HG02870 (cell line): ENCODE data around the gene CACNA1S.

Experiments used
- ATAC-seq: cut with Tn5 transposase; IDR thresholded peaks from one replicate; pipeline ENCODE4 v1.9.1; 2021; ENCODE audit warnings: mild to moderate bottlenecking, moderate library complexity; ENCODE audit not compliant: unreplicated experiment

Gene CACNA1S

DNA sequence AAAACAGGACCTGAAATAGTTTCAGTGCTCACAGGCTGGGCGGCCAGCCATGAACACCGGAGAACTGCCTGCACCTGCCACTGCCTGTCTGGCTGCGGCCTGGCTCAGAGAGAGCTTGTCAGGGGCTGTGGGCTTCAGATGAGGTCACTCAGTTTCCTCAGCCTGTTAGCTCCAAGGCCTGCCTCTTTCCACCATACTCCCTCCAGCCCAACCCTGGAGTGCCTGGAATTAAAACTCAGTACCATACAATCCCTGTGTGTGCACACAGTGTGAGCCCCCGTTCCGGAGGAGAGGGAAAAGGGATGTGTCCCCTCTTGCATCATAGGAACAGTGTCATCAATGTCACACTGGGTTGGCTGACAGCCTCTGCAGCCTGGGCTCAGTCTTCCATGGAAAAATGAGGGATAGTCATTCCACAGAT is 16.2 kb downstream of the CACNA1S start:
- peak; percentile 47 for ATAC-seq

DNA sequence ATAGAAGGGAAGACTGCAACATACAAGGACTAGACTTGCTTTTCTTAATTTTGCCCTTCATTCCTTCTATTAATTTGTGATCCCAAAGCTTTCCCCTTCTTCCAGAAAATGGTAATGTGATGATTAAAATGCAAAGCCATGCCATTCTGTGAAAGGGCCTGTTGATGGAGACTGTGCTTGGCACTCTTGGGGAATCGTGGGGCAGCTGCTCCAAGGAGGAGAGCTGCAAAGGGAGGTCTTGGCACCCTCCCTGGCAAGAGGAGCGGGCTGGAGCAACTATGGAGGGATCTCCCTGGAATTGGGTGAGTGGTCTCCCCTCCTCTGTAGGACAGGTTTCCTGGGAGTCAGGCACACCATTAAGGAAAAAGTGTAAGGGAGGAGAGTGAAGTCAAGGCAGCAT is 16.6 kb downstream of the CACNA1S start:
- no peak for ATAC-seq

- ATAC-seq, result no peak
Observed at GRCh38 chr1:201094832-201095231, 17.4 kb downstream of the CACNA1S start.

DNA sequence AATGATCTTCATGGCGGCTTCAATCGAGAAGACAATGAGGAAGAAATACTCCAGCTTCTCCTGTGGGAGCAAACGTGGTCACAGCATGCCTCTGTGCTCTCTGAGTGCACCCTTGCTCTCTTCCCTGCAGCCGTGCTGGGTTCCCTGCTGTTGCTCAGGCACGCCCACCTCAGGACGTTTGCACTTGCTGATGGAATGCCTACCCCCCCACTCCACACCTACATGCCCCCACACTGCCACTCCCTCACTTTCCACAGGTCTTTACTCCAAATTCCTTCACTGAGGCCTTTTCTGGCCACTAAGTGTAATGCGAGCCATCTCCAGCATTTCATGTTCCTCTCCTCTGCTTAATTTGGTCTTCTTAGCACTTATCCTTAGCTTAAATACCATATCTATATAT is 18.3 kb downstream of the CACNA1S start:
- ATAC-seq, result no peak

DNA sequence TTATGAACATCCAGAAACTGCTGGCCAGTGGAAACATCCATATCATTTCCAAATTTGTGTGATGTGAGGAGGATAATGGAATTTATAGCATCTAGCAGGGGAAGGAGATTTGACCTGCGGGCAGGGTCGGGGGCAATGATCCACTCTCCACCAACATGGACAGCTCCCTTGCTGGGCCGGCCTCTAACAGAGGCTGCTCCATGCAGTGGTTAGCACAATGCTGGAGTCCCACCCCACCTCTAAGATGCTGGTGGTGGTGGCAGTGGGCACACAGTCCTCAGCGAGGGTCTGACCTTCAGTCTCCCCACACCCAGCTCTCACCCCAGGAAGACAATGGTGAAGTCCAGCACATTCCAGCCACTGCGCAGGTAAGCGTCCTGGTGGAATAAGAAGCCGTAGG is 18.7 kb downstream of the CACNA1S start:
- ATAC-seq, result no peak

GRCh38 chr1:201092738-201093137 is 19.5 kb downstream of the CACNA1S start:
- no peak for ATAC-seq

GRCh38 chr1:201091256-201091655 is 21.0 kb downstream of the CACNA1S start:
- ATAC-seq, result no peak

- no peak for ATAC-seq
Observed at GRCh38 chr1:201090541-201090940, 21.7 kb downstream of the CACNA1S start.

GRCh38 chr1:201089596-201089995 is 22.6 kb downstream of the CACNA1S start:
- no peak for ATAC-seq

- ATAC-seq, result no peak
Observed at GRCh38 chr1:201088901-201089525, 23.2 kb downstream of the CACNA1S start.

GRCh38 chr1:201088395-201088794 is 23.8 kb downstream of the CACNA1S start:
- no peak for ATAC-seq

DNA sequence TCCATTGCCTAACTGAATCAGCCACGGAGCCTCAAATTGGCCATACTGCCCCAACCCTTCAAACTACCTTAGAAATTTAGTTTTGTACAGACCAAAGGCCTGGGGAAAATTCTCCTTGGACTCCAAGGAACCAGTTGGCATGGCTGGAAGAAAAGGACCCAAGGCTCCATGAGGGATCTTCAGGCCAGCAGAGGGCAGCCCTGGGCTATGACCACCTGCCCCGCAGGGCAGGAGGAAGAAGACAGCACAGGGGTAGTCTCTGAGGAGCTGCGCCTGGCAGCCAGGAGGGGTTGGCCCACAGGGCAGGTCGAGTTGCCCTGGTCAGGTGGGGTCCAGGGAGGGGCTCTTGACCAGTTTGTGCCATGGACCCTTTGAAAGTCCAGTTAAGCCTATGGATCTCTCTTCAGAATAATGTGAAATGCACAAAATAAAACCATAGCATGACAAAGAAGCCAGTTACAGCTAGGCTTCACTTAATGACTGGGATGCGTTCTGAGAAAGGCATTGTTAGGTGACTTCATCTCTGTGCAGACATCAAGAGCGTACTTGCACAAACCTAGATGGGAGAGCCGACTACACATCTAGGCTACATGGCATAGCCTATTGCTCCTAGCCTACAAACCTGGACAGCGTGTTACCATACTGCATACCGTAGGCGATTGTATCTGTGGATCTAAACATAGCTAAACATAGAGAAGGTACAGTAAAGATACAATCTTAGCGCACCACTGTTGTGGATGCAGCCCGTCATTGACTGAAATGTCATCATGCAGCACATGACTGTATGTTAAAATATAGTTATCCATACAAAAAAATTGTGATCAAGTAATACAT is 26.1 kb downstream of the CACNA1S start:
- ATAC-seq, result no peak

GRCh38 chr1:201084295-201084694 is 27.9 kb downstream of the CACNA1S start:
- ATAC-seq, result no peak

- ATAC-seq, result no peak
Observed at GRCh38 chr1:201083741-201084140, 28.5 kb downstream of the CACNA1S start.

DNA sequence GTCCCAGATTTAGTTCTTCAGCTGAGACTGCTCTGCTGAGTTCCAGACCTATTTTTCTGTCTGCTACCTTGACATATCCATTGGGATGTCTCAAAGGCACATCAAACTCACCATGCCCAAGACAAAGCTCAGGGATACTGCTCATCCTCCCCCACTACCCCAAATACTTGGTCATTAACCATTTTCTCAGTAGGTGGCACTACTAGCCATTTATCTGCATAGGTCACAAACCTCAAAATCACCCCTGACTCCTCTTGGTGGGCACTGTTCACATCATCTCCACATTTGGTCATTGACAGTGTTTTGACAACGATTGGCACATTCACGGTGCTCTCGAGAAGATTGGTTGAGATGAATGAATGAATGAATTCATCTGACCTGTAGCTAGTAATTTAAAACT is 32.1 kb downstream of the CACNA1S start:
- ATAC-seq, result no peak

DNA sequence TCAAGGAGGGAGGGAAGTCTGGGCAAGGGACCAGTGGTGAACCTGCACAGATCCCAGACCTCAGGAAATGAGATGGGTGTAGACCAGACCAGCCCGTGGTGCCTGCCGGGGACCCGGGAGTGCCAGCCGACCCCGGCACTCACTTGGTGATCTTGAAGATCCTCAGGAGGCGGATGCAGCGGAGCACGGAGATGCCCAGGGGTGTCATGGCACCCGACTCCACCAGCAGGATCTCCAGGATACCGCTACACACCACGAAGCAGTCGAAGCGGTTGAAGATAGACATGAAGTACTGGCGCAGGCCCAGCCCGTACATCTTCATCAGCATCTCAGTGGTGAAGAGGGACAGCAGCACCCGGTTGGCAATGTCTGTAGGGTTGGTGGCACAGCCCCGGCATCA is 34.5 kb downstream of the CACNA1S start:
- ATAC-seq, result no peak

GRCh38 chr1:201077116-201077515 is 35.1 kb downstream of the CACNA1S start:
- ATAC-seq, result no peak

- ATAC-seq, result no peak
Observed at GRCh38 chr1:201076092-201076491, 36.1 kb downstream of the CACNA1S start.

- no peak for ATAC-seq
Observed at GRCh38 chr1:201074018-201074417, 38.2 kb downstream of the CACNA1S start.

DNA sequence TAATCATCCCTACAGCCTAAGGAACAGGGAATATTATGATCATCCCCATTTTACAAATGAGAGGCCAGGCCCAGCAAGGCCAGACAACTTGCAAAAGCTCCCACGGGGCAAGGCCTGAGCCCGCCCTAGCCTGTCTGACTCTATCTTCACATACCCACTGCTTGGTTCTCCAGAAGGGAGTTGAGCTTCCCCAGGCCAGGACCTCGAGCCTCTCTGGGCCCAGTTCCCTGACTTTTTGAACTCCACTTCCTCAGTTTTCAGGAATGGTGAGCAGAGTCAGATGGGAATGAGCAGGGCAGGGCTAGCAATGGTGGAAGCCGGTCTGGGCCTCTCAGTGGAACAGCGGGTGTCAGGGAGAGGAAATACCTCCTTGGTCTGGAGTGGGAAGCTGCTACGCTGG is 39.3 kb downstream of the CACNA1S start:
- ATAC-seq, result no peak

- no peak for ATAC-seq
Observed at GRCh38 chr1:201072149-201072548, 40.1 kb downstream of the CACNA1S start.

DNA sequence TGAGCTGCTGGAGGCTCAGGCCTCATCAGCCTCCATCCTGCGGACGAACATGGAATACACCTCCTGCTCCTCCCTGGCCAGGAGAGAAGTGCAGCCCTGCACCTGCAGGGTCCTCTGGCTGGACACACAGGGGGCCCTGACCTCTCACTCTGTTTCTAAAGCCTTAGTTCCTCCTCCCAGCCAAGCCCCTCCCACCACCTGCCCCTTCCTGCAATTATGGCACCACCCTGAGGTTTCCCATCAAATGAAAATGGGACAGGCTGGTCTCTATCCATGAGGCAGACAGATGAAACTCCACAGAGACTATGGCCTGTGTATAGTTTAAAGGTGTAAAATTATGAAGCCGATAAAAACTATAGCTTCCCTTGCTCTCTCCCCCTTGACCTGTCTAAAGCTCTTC is 42.6 kb downstream of the CACNA1S start:
- no peak for ATAC-seq
